ENCODE measurements around the gene NRXN3.

The NRXN3 gene

GRCh38 chr14:78586681-78587080, 416.5 kb downstream of the NRXN3 start:
- no peak for DNase-seq (ENCODE audit: low read depth)

- DNase-seq (ENCODE audit: low read depth) = no peak
Observed at GRCh38 chr14:78588906-78589305, 418.7 kb downstream of the NRXN3 start.

- DNase-seq (ENCODE audit: low read depth) = no peak
Observed at GRCh38 chr14:78592616-78593219, 422.5 kb downstream of the NRXN3 start.

DNA sequence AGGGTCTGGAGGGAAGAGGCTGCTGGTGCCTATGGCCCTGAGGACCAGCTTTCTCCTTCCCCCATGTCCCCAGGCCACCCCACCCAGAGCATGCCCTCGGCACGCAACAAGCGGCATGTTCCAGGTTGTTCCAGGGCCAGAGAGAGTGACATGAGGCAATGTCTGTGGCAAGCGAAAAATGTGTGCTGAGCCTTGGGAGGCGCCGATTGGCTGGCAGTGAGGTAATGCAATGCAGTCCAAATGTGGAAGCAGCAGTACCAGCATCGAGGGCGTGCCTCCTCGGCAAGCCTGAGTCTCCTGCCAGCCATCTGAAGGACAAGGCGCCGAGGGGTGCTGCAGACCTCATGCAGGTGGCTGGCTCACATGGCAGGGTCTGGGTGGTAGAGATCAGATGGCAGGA, 423.8 kb downstream of the NRXN3 start:
- DNase-seq (ENCODE audit: low read depth) = no peak

DNA sequence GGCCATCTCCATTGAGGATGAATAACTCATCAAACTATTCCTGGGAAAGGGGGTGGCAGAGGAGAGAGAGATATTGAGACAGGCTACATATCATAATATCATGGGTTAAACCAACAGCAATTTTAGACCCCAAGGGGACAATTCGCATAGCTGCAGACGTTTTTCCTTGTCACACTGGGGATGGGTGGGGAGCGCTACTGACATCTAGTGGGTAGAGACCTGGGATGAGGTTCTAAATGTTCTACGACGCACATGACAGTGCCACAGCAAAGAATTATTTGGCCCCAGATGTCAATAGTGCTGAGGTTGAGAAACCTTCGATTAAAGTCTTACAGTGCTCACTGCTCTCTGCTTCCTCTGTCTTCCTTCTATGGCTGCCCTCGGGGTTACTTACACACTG, 425.6 kb downstream of the NRXN3 start:
- DNase-seq (ENCODE audit: low read depth) = no peak

DNA sequence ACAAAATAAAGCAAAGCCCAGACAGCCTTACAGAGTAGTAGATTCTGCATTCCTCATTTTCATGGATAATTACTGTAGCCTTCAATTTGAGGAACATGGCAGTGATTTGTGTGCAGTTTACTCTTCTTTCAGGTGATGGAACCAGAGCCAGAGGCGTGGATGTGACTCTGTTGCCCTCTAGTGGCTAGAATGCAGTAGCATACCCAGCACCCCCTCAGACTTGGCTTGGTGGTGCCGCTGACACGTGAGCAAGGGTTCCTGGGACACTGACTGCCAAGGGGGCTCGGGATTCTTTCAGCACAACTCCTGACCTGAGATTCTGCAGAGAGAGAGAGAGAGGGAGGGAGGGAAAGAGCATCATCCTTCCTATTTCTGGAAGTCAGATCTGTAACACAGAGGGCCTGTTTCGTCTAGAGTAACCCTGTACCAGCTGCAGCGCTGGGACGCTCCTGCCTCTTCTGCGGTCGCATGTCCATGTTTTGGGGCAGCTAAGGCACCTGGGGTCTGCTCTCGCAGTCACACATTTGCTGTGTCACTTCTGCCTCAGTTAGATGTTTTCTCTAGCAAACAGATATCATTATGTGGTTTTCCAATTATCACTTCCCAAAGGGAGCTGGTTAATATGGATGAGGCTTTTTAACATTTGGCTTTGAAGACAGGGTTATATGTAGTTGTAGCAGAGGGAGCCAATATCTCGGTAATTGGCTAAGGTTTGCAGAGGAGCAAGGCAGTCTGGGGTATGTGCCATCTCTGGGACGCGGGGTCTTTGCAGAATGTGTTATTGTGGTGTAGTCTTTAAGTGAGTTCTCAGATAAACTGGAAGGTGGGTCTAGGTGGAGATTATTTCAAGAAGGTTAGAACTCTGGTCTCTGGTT, 428.1 kb downstream of the NRXN3 start:
- peak; percentile 32 for DNase-seq (ENCODE audit: low read depth)

- no peak for DNase-seq (ENCODE audit: low read depth)
Observed at GRCh38 chr14:78605025-78605762, 435.0 kb downstream of the NRXN3 start.

DNA sequence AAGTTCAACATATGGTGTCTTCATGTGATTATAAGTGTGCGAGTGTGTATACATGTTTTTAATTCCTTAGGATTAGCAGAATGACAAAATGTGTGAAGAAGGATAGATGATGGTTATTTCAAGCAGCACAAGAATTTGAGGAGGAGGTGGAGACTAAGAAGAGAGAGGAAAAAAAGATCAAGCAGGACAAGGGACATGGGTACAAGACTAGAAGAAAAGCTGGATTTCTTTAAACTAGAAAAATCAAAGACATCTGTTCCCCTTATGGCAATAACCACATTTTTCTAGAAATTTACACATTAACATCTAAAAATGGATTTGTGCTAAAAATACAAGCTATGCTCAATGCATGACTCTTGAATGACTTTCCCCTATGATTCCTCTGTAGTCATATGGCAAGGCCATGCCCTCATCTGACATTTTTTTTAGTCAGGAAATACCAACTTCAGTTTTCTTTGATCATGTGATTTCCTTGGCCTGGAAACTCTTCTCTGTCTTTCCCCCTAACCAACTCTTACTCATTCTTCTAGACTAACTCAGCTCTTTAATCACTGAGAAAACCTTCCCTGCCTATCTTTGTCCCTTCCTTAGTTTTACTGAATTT, 435.8 kb downstream of the NRXN3 start:
- DNase-seq (ENCODE audit: low read depth) = peak; percentile 79

DNA sequence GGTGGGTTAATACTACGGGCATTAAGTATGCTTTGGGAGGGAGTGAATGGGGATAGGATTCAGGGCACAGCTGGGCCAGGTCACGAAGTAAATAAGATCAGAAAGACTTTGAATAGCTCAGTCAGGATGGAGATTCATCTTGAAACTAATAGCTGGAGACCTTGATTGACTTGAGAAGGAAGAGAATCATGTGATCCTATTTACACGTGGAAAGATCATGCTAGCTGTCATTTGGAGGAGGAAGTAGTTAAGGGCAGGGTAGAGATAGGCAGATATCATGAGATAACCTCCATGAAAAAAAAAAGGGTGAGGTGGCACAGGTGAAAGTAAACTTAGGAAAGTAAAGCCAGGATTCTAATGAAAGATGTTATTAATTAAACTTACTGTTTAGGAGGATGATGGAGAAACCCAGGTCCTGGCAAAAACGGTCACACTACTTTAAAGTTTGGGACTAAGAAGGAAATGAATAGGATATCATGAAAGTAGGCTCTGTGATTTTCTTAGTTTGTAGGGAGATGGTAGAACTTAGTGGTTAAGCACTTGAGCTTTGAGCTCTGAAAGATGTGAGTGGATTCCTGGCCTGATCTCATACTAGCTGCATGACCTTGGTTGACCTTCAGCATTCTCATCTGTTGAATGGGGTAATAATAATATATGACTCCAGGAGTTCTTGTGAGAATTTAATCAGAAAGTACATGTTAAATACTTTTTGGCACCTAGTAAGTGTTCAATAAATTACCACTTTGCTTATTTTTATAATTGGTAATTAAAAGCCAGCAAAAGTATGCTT, 439.0 kb downstream of the NRXN3 start:
- DNase-seq (ENCODE audit: low read depth) = no peak

DNA sequence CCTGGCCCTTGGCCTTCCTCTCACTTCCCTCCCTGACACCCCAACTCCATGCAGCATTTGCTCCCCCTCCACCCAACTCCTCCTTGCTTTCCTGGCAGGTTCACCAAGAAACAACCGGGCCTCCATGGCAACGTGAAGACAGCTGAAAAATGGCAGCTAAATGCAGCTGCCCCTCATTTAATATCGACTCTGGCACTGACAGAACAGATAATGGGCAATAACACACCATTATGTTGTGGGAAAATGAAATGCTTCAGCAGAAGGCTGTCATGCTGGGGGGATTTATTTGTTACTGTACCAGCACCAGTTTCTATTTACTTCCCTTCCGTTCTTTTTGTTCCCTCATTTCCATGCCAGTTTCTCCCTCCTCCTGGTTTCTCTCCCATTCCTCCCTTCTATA, 440.8 kb downstream of the NRXN3 start:
- DNase-seq (ENCODE audit: low read depth) = no peak

DNA sequence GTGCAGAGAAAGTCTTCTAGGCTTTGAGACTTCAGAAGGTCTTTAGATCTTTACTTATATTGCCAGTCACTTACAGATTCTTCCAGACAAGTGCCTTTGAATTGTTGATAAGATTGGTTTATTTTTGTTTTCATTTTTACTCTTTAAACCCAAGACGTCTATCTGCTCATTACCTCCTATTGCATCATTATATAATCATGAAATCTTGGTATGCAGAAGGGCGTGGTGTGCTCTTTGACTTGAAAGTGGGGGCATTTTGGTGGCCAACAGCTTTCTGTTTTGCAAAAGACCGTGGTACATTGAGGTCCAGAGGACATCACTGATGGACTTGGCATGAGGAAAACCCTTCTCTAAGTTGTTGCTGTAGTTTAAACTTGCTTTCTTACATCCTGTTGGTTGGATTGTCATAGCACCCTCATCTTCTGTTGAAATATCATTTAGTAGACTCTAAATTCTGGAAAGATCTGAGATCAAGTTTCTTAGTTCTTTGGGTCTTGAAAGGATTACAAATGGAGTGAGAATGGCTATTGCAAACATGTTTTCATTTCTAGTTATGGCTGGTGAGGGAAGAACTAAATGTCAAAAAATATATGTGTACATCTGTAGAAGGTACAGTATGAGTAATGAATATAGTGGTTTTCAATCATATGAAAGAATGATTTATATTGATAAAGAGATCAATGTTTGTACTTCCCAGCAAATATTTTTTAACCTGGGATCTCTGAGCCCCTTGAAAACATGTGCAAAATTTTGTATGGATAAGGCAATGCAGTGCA, 441.8 kb downstream of the NRXN3 start:
- DNase-seq (ENCODE audit: low read depth) = no peak

- DNase-seq (ENCODE audit: low read depth) = peak; percentile 45
Observed at GRCh38 chr14:78612666-78613065, 442.5 kb downstream of the NRXN3 start.

DNA sequence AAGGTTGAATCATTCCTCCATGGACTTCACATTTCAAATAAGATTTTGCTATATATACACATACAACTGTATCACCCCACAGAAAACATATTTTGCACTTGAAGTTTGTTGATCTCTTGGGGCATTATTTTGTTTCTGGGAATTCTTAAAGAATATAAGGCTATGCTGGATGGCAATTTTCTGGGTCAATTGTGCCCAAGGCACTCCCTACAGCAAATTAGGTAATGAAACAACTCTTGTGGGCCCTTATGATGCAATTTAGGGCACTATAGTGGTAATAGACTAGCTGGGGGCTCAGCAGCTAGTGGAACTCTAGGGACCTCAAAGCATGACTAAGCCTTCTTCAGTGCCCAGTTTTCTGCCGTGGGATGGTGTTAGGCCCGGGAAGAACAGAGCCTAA, 444.4 kb downstream of the NRXN3 start:
- no peak for DNase-seq (ENCODE audit: low read depth)

GRCh38 chr14:78617735-78618134, 447.6 kb downstream of the NRXN3 start:
- no peak for DNase-seq (ENCODE audit: low read depth)

DNA sequence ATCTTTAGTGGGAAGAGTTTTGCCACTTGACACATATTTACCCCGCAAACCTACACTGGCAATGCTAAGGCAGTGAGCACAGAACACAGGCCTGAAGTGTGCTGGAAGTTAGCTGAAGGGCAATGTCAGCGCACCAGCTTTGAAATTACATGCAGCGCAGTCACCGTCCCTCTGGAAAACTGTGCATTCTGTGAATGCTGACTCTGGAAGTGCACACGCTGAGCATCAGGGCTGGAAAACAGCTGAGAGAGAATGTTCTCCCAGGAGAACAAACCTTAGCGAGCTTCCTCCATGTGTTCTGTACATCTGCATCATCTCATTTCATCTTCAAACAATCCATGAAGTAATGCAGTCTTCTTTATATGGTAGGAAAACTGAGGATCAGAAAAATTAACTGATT, 448.2 kb downstream of the NRXN3 start:
- DNase-seq (ENCODE audit: low read depth) = no peak

DNA sequence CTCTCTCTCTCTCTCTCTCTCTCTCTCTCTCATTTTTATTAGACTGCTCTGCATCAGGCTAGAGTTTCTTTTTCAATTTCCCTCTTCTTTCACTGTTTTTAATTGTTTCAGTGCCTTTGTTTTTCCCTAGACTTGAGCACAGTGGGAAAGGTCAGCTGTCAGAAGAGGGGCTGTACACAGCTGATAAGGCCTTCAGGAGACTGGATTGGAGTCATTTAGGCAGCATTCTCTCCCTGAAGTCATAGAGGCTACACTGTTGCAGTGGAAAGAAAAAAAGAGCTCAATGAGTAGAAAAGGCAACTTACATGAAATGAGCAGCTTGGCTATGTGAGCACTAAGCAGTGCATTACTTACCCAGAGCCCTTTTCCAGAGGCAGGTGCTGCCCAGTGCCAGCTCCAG, 456.9 kb downstream of the NRXN3 start:
- no peak for DNase-seq (ENCODE audit: low read depth)

DNA sequence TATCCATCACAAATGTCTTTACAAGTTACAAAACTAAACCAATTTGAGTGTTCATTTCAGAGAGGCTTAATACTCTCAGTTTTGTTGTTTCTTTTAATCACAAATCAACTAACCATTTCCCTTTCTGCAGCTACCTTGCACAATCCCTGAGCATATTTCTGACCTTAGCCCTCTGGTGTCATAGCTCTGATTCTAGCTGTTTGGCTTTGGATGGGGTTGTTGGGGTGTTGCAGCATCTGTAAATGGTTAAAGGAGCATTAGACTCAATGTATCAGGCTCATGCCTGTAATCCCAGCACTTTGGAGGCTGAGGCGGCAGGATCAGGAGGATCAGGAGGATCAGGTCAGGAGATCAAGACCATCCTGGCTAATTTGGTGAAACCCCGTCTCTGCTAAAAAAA, 461.4 kb downstream of the NRXN3 start:
- no peak for DNase-seq (ENCODE audit: low read depth)

DNA sequence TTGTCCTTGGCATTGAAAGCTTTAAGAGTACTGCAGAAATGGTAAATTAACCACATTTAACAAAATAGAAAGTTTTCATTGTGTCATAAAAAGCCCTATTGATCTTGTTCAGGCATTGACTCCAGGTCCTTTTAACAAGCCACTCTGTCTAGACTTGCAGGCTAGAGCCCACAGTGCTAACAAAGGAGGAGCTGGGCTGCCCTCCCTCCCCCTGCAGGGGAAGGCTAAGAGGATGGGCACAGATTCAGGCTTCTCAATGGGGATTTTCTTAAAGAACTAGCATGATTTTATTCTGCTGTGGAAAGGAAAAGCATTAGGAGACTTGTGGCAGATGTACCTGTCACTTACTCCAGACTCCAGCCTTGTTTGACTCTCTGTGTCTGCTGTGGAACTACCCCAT, 463.6 kb downstream of the NRXN3 start:
- no peak for DNase-seq (ENCODE audit: low read depth)

GRCh38 chr14:78637489-78637888, 467.3 kb downstream of the NRXN3 start:
- DNase-seq (ENCODE audit: low read depth) = no peak

DNA sequence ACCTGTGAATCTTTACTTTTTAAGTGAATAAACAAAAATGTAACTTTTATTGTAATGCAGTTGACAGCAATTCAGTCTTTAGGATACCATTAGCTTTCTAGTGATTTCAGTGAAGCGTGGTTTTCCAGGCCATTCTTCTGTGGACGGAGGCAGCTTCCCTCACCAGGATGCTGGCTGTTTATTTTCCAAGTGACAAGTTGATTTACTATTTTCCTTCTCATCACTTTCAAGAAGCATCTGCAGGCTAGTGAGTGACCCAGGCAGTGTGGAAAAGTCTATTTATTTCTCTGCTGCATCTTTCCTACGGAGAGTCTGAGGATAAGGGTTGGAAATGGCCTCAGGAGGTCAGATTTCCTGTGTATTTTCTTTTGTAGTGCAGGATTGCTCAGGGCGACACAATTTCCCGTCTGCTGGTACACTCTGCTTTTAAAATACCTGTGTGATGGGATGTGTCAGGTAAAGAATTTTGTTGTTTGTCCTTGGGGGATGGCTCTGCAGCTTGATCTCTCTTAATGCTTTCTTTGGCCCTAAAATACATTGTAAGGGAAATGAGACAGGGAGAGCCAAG, 467.8 kb downstream of the NRXN3 start:
- DNase-seq (ENCODE audit: low read depth) = no peak

GRCh38 chr14:78638926-78639325, 468.8 kb downstream of the NRXN3 start:
- DNase-seq (ENCODE audit: low read depth) = no peak
